Mucosa of descending colon (tissue), 3 donors: ENCODE results near the gene ATG9B. TPM values are rescaled to one million over a fixed set of nuclear protein-coding genes. Genes with fewer than 3 reads are reported as not detected.

ENCODE experiments used
- ATAC-seq: fragments of 200-7000 bp; cut with Tn5 transposase; one replicate; pipeline ENCODE4 v1.9.1; 2020; ENCODE audit warnings: mild to moderate bottlenecking, moderate library complexity
- DNase-seq, 3 donors: peaks; one replicate each; pipeline ENCODE4 v3.0.0-alpha.2; 2020
- H3K36me3 ChIP-seq: fragments of 200-600 bp; one replicate; pipeline ENCODE4 v1.8.0; 2021; ENCODE audit warnings: low read depth, mild to moderate bottlenecking
- H3K4me1 ChIP-seq: fragments of 200-600 bp; one replicate; pipeline ENCODE4 v1.8.0; 2021; ENCODE audit warnings: low read depth, mild to moderate bottlenecking
- H3K4me3 ChIP-seq: fragments of 200-600 bp; one replicate; pipeline ENCODE4 v1.8.0; 2021; ENCODE audit warnings: mild to moderate bottlenecking
- H3K9me3 ChIP-seq: fragments of 200-600 bp; one replicate; pipeline ENCODE4 v1.8.0; 2021; ENCODE audit warnings: mild to moderate bottlenecking
- intact Hi-C, 2 donors: fragments of 100-400 bp; cut with DNase I in 1 of 2; cut with micrococcal nuclease in 1 of 2; formaldehyde crosslinking; loops; one replicate each; pipeline versions ENCODE4 v1.11.0 to v1.11.1; 2022; cut with DNase I, micrococcal nuclease
- total RNA-seq, 3 donors: library from RNA; stranded (reverse); fragmentation: NEBNext Ultra II Directional in 2 of 3; extraction: Animal tissue kit (Norgen Biotek cat#: 25700) in 2 of 3; gene quantifications; one replicate each; pipeline versions ENCODE4 v1.2.1 to v1.2.4, GENCODE V29; 2021 to 2023
- TF ChIP-seq, protein P1 (sequence below): fragments of 200-600 bp; IDR thresholded peaks from one replicate; pipeline ENCODE4 v1.8.0; 2022; ENCODE audit warnings: antibody characterized with exemption, mild to moderate bottlenecking
- donor health status: DM: no; HTN: no; CAD: no; lungs with moderate emphysema.
- donor health status: DM: no; HTN: no; CAD: no.
- donor health status: DM: no; HTN: yes; CAD: no.

ATG9B gene
- total RNA-seq, 3 donors from 2014 or later: 0.09 to 0.90 (median 0.89) TPM

DNA sequence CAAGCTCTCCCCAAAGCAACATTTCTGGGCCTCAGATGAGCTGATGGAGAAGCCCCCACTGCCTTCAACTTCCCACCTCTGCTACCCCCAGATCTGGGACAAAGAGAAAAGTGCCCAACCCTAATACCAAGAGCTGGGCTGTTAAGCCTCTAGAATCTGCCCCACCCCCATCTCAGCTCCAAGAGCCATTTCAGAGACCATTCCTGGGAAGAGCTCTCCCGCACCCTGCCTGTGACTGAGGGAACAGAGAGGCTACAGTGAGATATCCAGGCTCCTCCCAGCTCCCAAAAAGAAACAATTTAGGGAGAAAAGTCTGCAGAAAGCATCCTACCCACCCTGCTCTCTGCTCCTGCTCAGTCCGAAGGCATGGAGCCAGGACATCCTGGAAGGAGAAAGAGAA lies 43.6 kb downstream of the ATG9B start:
- peaks cover 11% of the 10 kb centered on the region for H3K4me1 ChIP-seq
- TF ChIP-seq, protein P1, sequence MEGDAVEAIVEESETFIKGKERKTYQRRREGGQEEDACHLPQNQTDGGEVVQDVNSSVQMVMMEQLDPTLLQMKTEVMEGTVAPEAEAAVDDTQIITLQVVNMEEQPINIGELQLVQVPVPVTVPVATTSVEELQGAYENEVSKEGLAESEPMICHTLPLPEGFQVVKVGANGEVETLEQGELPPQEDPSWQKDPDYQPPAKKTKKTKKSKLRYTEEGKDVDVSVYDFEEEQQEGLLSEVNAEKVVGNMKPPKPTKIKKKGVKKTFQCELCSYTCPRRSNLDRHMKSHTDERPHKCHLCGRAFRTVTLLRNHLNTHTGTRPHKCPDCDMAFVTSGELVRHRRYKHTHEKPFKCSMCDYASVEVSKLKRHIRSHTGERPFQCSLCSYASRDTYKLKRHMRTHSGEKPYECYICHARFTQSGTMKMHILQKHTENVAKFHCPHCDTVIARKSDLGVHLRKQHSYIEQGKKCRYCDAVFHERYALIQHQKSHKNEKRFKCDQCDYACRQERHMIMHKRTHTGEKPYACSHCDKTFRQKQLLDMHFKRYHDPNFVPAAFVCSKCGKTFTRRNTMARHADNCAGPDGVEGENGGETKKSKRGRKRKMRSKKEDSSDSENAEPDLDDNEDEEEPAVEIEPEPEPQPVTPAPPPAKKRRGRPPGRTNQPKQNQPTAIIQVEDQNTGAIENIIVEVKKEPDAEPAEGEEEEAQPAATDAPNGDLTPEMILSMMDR: no peak
- H3K36me3 ChIP-seq: no peaks in the 10 kb centered on the region
- intact Hi-C loops: loop anchor here in 1 of 2 donors (10.0 kb wide), 1 partner anchor 206 kb away; no protein-coding TSS in a partner anchor
- no peak for DNase-seq
- no peak overlapping the region for H3K4me3 ChIP-seq
- no peak for ATAC-seq
- no peaks in the 10 kb centered on the region for H3K9me3 ChIP-seq

DNA sequence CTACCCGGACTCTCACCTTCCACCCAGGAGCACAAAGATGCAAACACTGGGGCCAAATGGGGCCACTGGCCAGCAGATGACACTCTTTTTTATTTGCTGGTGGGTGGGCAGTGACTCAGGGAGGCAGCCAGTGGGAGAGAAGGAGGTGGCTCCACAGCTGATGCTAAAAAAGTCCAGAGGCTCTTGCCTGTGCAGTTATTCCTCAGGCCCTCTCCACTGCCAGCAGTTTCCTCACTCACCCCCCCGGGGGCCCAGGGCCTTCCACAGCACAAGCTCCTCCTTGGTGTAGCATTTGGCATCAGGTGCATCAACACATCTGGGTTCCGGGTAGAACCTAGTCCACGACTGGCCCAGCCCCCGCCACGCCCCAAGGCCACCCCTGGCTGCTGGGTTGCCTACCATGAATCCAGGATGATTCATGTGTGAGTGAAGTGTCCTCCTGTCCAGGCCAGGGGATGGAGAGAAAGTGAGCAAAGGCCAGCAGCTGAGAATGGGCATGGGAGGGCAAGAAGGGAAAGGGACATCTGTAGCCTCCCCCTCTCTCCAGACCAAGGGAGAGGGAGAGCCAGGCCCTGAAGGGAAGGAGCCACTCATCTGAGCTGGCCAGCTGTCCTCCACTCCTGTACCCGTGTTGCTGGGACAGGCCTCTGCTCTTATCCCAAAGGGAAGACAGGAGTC lies 44.4 kb downstream of the ATG9B start:
- H3K36me3 ChIP-seq: no peaks in the 10 kb centered on the region
- peaks cover 17% of the 10 kb centered on the region for H3K4me1 ChIP-seq
- ATAC-seq: peak; percentile 8
- H3K9me3 ChIP-seq: no peaks in the 10 kb centered on the region
- peak in 1 of 3 donors; percentile 23 for DNase-seq
- intact Hi-C loops: loop anchor here in 1 of 2 donors (10.0 kb wide), 1 partner anchor 205 kb away; no protein-coding TSS in a partner anchor
- TF ChIP-seq, protein P1: no peak
- no peak overlapping the region for H3K4me3 ChIP-seq

DNA sequence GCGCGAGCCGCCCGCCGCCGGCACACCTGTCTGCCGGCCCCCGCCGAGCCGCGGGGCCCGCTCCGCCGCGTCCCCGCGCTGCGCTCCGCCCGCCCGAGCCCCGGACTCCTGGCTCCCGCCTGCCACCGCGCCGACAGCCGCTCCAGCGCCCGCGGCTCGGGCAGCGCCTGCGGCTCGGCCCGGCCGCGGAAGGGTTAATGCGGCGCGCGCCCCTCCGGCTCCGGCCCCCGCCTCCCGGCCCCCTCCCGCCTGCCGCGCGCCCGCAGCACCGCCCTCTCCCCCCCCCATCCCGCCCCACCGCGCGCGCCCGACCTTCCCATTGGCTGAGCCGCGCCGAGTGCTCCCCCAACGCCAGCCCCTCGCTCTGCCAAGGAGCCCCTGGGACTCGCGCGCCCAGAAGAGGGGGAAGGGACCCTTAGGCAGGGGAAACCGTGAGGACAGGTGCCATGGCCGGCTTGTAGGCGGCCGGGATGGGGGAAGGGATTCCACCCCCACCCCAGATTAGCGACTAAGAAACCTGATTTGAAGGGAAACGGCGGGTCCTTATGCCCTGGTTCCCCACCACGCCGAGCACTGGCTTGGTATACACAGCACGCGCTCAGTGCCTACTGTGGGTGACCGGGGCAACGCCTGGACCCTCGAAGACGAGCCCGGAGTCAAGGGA lies 46.0 kb downstream of the ATG9B start, which contains the start of gene KCNH2:
Gene KCNH2 (minus strand): TSS at position 196 of the 664 bp plus-strand sequence. CDS start 408 bp downstream, outside the sequence.
- TF ChIP-seq, protein P1: no peak
- peaks cover 17% of the 10 kb centered on the region for H3K4me1 ChIP-seq
- H3K9me3 ChIP-seq: no peaks in the 10 kb centered on the region
- intact Hi-C loops: no loop called here
- H3K4me3 ChIP-seq: no peak within 1 kb of the TSS
- ATAC-seq (no peak), DNase-seq (peak in 1 of 3 donors; percentile 27)
- H3K36me3 ChIP-seq: no peaks in the 10 kb centered on the region

DNA sequence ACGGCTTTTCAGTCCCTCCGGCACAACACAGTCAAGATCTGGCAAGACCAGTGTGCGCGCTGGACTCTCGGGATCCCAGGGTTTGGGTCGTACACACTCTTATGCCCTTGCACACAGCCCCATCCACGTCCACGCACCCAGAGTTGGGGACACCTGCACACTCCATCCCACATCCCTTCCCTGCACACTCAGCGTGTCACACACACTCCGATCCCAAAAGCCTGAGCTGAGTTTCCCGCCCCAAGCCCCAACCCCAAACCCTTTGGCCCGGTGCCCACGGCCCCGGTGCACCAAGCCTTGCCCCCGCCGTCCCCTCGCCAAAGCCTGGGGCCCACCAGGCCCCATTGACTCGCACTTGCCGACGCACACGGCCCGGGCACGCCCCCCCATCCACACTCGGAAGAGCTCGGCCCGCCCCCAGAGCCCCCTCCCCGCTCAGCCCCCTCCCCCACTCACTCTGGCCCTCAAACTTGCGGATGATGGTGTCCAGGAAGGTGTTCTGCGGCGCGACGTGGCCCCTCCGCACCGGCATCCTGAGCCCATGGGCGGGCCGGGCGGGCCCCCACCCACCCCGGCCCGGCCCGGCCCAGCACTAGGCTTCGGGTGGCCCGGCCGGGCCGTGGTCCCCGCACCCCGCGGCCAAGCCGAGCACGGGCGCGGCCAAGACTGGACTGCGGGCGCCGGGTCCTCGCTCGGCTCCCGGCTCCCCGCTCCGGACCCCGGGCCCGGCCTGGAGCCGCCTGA lies 46.7 kb downstream of the ATG9B start:
- Histone ChIP-seq H3K4me1 (peaks cover 17% of the 10 kb centered on the region), H3K4me3 (no peak overlapping the region), H3K36me3 (no peaks in the 10 kb centered on the region), H3K9me3 (no peaks in the 10 kb centered on the region)
- peak in 1 of 3 donors; percentile 50 for DNase-seq
- intact Hi-C loops: no loop called here
- TF ChIP-seq, protein P1: no peak
- no peak for ATAC-seq

DNA sequence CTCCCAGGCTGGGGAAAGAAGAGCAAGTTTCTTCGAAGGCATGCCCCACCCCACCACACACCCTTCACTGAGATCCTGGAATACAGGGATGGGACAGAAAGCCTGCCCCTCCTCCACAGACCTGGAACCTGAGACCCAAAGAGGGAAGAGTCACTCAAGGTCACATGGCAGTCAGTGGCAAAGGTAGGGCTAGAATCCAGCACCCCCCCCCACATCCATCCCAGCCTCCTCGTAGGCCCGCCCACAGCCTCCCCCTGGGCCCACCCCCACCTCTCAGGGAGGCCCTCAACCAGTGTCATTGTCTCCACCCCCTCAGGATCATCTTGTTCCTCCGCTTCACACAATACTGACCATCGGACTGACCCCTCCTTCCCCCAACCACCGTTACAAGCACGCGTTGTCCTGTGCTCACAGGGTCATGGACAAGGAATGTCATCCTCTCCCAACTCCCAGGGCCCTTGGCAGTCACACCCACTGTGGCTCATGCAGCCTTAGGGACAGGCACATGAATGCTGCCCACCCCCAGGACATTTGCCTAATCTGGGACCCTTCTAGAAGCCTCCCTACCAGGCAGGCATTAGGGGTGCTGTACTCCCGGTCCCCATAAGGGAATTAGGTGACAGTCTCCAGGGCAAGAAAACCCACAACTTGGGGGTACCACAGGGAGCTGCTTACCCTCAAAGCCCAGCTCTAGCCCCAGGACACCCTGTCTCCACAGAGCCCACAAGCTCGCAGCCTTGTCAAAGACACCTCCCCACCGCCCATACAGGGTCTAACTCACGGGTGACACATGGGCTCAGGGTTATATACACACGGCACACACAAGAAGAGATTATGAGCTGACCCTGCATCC lies 47.5 kb downstream of the ATG9B start:
- Histone ChIP-seq H3K4me1 (peaks cover 17% of the 10 kb centered on the region), H3K36me3 (no peaks in the 10 kb centered on the region), H3K4me3 (no peak overlapping the region), H3K9me3 (no peaks in the 10 kb centered on the region)
- peak in 1 of 3 donors; percentile 28 for DNase-seq
- TF ChIP-seq, protein P1: no peak
- no peak for ATAC-seq
- intact Hi-C loops: no loop called here
